GM23248 (cell line): Measurements from ENCODE around the gene CUX1. TPM values are rescaled to one million over a fixed set of nuclear protein-coding genes. Genes with fewer than 3 reads are reported as not detected.

Experiments used
- DNase-seq: peaks from one replicate; pipeline ENCODE4 v3.0.0-alpha.2; 2015
- H2AFZ ChIP-seq: fragments of 200-600 bp; sonication (generic); 2 replicates; pipeline ENCODE4 v1.6.1; 2016; ENCODE audit warnings: antibody characterized with exemption
- H3F3A ChIP-seq: fragments of 200-600 bp; sonication (generic); 2 replicates; pipeline ENCODE4 v1.6.1; 2016; ENCODE audit warnings: mild to moderate bottlenecking, antibody characterized with exemption, mixed run types; ENCODE audit not compliant: insufficient read depth
- H3K27ac ChIP-seq: fragments of 200-600 bp; sonication (generic); 2 replicates; pipeline ENCODE4 v1.5.1; 2016; ENCODE audit warnings: mild to moderate bottlenecking
- H3K27me3 ChIP-seq: fragments of 200-600 bp; sonication (generic); replicated peaks from 2 replicates; pipeline ENCODE4 v1.6.1; 2016; ENCODE audit warnings: mild to moderate bottlenecking; ENCODE audit not compliant: insufficient read depth
- H3K36me3 ChIP-seq: fragments of 200-600 bp; sonication (generic); 2 replicates; pipeline ENCODE4 v1.6.1; 2016; ENCODE audit warnings: low read depth, mild to moderate bottlenecking
- H3K4me1 ChIP-seq: fragments of 200-600 bp; sonication (generic); 2 replicates; pipeline ENCODE4 v1.6.1; 2016; ENCODE audit warnings: mild to moderate bottlenecking; ENCODE audit not compliant: insufficient read depth
- H3K4me2 ChIP-seq: fragments of 200-600 bp; sonication (generic); one replicate; pipeline ENCODE4 v1.6.1; 2016; ENCODE audit warnings: mild to moderate bottlenecking; ENCODE audit not compliant: unreplicated experiment
- H3K4me3 ChIP-seq: fragments of 200-600 bp; sonication (generic); 2 replicates; pipeline ENCODE4 v1.5.1; 2016; ENCODE audit warnings: mild to moderate bottlenecking
- H3K79me2 ChIP-seq: fragments of 200-600 bp; sonication (generic); 2 replicates; pipeline ENCODE4 v1.6.1; 2016; ENCODE audit warnings: mild to moderate bottlenecking; ENCODE audit not compliant: insufficient read depth
- H3K9ac ChIP-seq: fragments of 200-600 bp; sonication (generic); 2 replicates; pipeline ENCODE4 v1.6.1; 2016; ENCODE audit warnings: mild to moderate bottlenecking
- H3K9me2 ChIP-seq: fragments of 200-600 bp; sonication (generic); 2 replicates; pipeline ENCODE4 v1.6.1; 2016; ENCODE audit warnings: mixed run types, mild to moderate bottlenecking, moderate library complexity; ENCODE audit not compliant: insufficient read depth
- H3K9me3 ChIP-seq: fragments of 200-600 bp; sonication (generic); one replicate; pipeline ENCODE4 v1.6.1; 2017; ENCODE audit warnings: low read depth
- H4K20me1 ChIP-seq: fragments of 200-600 bp; sonication (generic); 2 replicates; pipeline ENCODE4 v1.6.0; 2016; ENCODE audit not compliant: insufficient read depth
- EZH2 ChIP-seq: fragments of 200-600 bp; sonication (generic); IDR thresholded peaks from 2 replicates; pipeline ENCODE4 v1.6.1; 2018; ENCODE audit warnings: antibody characterized with exemption, mild to moderate bottlenecking; ENCODE audit not compliant: insufficient read depth, poor library complexity, severe bottlenecking
- EZH2phosphoT487 ChIP-seq: fragments of 200-600 bp; sonication (generic); IDR thresholded peaks from 2 replicates; pipeline ENCODE4 v1.6.1; 2018; ENCODE audit warnings: antibody characterized with exemption, moderate library complexity, mild to moderate bottlenecking, low read depth; ENCODE audit not compliant: insufficient read depth
- whole genome bisulfite sequencing, 2 experiments: methylation state at CpG; one replicate each; pipeline ENCODE4 v1.1.6; 2015 to 2017; ENCODE audit warnings: low lambda C conversion rate in 2 of 2, low coverage in 1 of 2; ENCODE audit errors: missing lambda C conversion rate in 2 of 2; 5-methylcytosine and 5-hydroxymethylcytosine counted together
- in situ Hi-C: fragments of 300-500 bp; cut with MboI; formaldehyde crosslinking; loops from 2 replicates; pipeline ENCODE4 v1.15.0; 2020
- polyA plus RNA-seq: library from polyadenylated mRNA; unstranded; fragments of >200 nt; fragmentation: Nextera tagmentation; extraction: Ambion mirVana; gene quantifications from 2 replicates; pipeline ENCODE4 v1.2.1, GENCODE V29; 2016
- total RNA-seq: library from RNA; depleted of rRNA; stranded (reverse); fragments of >200 nt; shearing (Covaris generic); gene quantifications from 2 replicates; pipeline ENCODE4 v1.2.3, GENCODE V29; 2014

Gene CUX1
- total and polyA plus RNA-seq, 2 experiments from 2014 or later, result 30.2 to 34.9 TPM

DNA sequence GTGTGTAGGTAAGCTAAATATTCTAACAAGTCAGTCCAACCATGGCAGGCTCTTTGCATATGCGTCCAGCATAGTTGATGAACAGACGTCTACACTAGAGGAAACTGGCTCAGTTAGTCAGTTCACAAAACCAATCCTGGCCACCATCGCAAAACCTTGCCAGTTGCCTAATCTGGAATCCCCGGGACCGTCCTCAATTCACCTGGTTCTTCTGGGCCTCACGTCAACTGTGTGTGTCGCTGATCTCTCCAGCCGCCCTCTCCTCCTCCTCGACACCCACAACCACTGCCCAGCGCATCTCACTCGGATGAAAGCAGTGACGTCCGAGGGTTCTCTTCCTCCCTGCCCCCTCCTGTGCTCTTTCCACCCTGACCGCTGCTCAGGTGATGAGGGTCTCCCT lies 251.4 kb downstream of the CUX1 start:
- no peaks in the 10 kb centered on the region for H4K20me1 ChIP-seq
- H3K79me2 ChIP-seq, result no peaks in the 10 kb centered on the region
- no peak overlapping the region for H3K4me3 ChIP-seq
- H3K27me3 ChIP-seq, result no peaks in the 10 kb centered on the region
- in situ Hi-C loops, result no loop called here
- WGBS, 2 experiments, result 85 to 88% methylated on average over 14 of the region's 14 CpGs
- no peaks in the 10 kb centered on the region for H3F3A ChIP-seq
- no peak overlapping the region for H3K9ac ChIP-seq
- peaks cover 4% of the 10 kb centered on the region; the same call in 1 of the 2 replicates for H3K4me1 ChIP-seq
- H3K9me3 ChIP-seq, result no peaks in the 10 kb centered on the region
- H2AFZ ChIP-seq, result no peak overlapping the region
- TF ChIP-seq EZH2phosphoT487 (no peak), EZH2 (no peak)
- no peaks in the 10 kb centered on the region for H3K9me2 ChIP-seq
- H3K27ac ChIP-seq, result no peak overlapping the region
- H3K36me3 ChIP-seq, result 0 out of 2 replicates have a peak, but pooled peaks cover 4% of the 10 kb centered on the region
- no peak overlapping the region for H3K4me2 ChIP-seq
- no peak for DNase-seq

DNA sequence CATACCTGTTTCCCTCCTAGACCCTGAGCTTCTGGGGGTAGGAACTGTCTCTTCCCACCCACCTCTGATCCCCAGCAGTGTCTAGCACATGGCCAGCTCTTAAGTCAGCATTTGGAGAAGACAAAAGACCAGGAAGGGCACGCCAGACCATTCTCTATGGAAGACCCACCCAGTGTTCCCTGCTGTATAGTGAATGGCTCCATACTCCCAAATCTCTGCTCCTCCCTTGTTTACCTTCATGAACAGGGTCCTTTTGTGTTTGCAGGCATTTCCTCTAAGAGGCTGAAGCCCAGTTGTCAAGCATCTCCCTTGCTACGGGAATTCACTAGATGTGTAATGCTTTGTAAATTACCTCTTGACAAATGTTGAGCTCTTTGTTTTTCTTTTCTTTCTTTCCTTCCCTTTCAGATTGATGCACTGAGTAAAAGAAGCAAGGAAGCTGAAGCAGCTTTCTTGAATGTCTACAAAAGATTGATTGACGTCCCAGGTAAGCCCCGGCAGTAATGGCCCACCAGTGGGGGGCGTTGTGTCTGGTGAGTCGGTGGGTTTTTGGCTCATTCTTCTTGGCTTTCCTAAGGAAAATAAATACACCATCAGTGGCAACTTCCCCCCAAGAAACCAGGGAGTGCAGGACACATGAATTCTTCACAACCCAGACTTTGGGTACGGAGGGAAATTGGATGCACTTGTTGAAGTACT lies 252.7 kb downstream of the CUX1 start:
- H3K9me2 ChIP-seq, result no peaks in the 10 kb centered on the region
- H3K9ac ChIP-seq, result no peak overlapping the region
- no peak for DNase-seq
- no peak overlapping the region for H2AFZ ChIP-seq
- in situ Hi-C loops, result no loop called here
- no peaks in the 10 kb centered on the region for H4K20me1 ChIP-seq
- H3K27me3 ChIP-seq, result no peaks in the 10 kb centered on the region
- H3K4me1 ChIP-seq, result no peaks in the 10 kb centered on the region
- no peak overlapping the region for H3K27ac ChIP-seq
- no peaks in the 10 kb centered on the region for H3F3A ChIP-seq
- no peak overlapping the region for H3K4me2 ChIP-seq
- H3K4me3 ChIP-seq, result no peak overlapping the region
- H3K9me3 ChIP-seq, result no peaks in the 10 kb centered on the region
- no peaks in the 10 kb centered on the region for H3K79me2 ChIP-seq
- H3K36me3 ChIP-seq, result 0 out of 2 replicates have a peak, but pooled peaks cover 4% of the 10 kb centered on the region
- TF ChIP-seq EZH2 (no peak), EZH2phosphoT487 (no peak)
- 97 to 98% methylated on average over 7 of the region's 7 CpGs for WGBS, 2 experiments

DNA sequence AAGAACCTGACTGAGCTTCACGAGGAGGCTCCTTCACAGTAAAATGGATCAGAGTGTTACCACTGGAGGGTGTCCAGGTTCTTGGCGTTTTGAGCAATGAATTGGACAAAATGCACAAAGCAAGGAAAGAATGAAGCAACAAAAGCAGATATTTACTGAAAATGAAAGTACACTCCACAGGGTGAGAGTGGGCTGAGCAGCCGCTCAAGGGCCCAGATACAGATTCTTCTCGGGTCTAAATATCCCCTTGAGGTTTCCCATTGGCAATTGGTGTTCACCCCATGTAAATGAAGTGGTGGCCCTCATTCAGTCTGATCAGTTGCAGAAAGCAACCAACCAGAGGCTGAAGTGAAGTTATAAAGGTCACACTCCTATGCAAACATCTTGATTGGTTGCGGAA lies 254.6 kb downstream of the CUX1 start:
- DNase-seq, result no peak
- Histone ChIP-seq H3K9me2 (no peaks in the 10 kb centered on the region), H3K27ac (no peak overlapping the region), H3F3A (no peaks in the 10 kb centered on the region), H3K4me2 (no peak overlapping the region), H3K36me3 (0 out of 2 replicates have a peak, but pooled peaks cover 4% of the 10 kb centered on the region), H3K27me3 (no peaks in the 10 kb centered on the region), H3K9me3 (no peaks in the 10 kb centered on the region), H2AFZ (no peak overlapping the region), H3K4me1 (no peaks in the 10 kb centered on the region), H4K20me1 (no peaks in the 10 kb centered on the region), H3K79me2 (no peaks in the 10 kb centered on the region), H3K9ac (no peak overlapping the region), H3K4me3 (no peak overlapping the region)
- 90 to 92% methylated on average over 5 of the region's 5 CpGs for WGBS, 2 experiments
- TF ChIP-seq EZH2, result no peak
- TF ChIP-seq EZH2phosphoT487, result no peak
- in situ Hi-C loops, result no loop called here

DNA sequence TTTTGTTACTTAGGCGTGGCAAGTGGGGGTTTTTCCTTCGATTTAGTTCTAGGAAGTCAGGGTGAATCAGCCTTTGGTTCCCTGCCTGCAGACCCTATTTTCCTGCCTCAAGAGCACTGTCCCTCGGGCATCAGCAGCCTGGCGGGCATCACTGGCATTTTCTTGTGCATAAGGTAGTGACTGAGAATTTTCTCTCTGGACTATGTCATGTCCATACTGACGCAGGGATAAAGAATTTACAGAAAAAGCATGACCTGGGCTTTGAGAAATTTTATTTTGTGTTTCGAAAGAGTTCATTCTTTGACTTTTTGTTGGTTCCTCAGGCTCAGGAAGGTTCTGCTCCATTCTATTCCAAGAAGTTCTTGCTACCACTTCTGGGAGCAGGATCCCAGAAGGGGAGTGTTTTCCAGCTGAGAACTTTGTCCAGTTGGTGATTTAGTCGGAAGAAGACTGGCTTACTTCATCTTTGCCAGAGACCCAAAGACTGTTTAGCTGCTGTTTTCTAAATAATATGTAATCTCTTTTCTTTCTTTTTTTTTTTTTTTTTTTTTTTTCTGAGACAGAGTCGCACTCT lies 255.3 kb downstream of the CUX1 start:
- H3K27me3 ChIP-seq, result no peaks in the 10 kb centered on the region
- WGBS, 2 experiments, result 93 to 94% methylated on average over 7 to 8 of the region's 8 CpGs
- no peak overlapping the region for H3K27ac ChIP-seq

More for the DNA sequence above, 255.3 kb downstream of the CUX1 start:
- Histone ChIP-seq H3K4me3 (no peak overlapping the region), H3K36me3 (0 out of 2 replicates have a peak, but pooled peaks cover 4% of the 10 kb centered on the region), H3K9ac (no peak overlapping the region), H3K9me3 (no peaks in the 10 kb centered on the region), H3K4me2 (no peak overlapping the region), H3K79me2 (no peaks in the 10 kb centered on the region), H3K9me2 (no peaks in the 10 kb centered on the region), H3F3A (no peaks in the 10 kb centered on the region), H2AFZ (no peak overlapping the region), H4K20me1 (no peaks in the 10 kb centered on the region), H3K4me1 (no peaks in the 10 kb centered on the region)
- TF ChIP-seq EZH2 (no peak), EZH2phosphoT487 (no peak)
- in situ Hi-C loops, result no loop called here
- DNase-seq, result no peak
